HepG2 (cell line): ENCODE results near the gene LGALS1. TPM values are rescaled to one million over a fixed set of nuclear protein-coding genes. Genes with fewer than 3 reads are reported as not detected.

Source experiments
- AGO2 ChIP-seq: fragments of 200-400 bp; formaldehyde crosslinking; optimal IDR thresholded peaks from 2 replicates; pipeline ENCODE3; 2017; ENCODE audit warnings: mild to moderate bottlenecking, low read depth, low read length, moderate library complexity
- ATF3 ChIP-seq: sonication (generic); formaldehyde crosslinking; IDR thresholded peaks from 2 replicates; pipeline ENCODE4 v1.4.0; 2020; ENCODE audit warnings: missing genetic modification reagents
- DPF2 ChIP-seq: sonication (generic); formaldehyde crosslinking; IDR thresholded peaks from 2 replicates; pipeline ENCODE4 v1.4.0; 2020; ENCODE audit warnings: mild to moderate bottlenecking, low read depth, missing genetic modification reagents, borderline replicate concordance
- ELF3 ChIP-seq: IDR thresholded peaks from 2 replicates; pipeline ENCODE4 v1.6.1; 2016; ENCODE audit warnings: missing genetic modification reagents, missing compliant biosample characterization
- FOSL2 ChIP-seq: sonication (generic); formaldehyde crosslinking; IDR thresholded peaks from 2 replicates; pipeline ENCODE4 v1.4.0; 2020; ENCODE audit warnings: missing genetic modification reagents
- FOXK1 ChIP-seq: sonication (generic); formaldehyde crosslinking; IDR thresholded peaks from 2 replicates; pipeline ENCODE4 v1.4.0; 2020; ENCODE audit warnings: low read depth, missing genetic modification reagents, borderline replicate concordance
- HMG20B ChIP-seq: conservative IDR thresholded peaks from 2 replicates; pipeline ENCODE4 v1.6.1; 2016; ENCODE audit warnings: missing genetic modification reagents, missing compliant biosample characterization
- KMT2A ChIP-seq: sonication (generic); formaldehyde crosslinking; IDR thresholded peaks from 2 replicates; pipeline ENCODE4 v1.4.0; 2020; ENCODE audit warnings: missing genetic modification reagents
- MAZ ChIP-seq, 2 experiments: sonication (generic) in 1 of 2; formaldehyde crosslinking in 1 of 2; IDR thresholded peaks; 2 replicates each; pipeline versions ENCODE4 v1.5.0 to v1.6.1; 2012 to 2020; ENCODE audit warnings: low read depth in 2 of 2, mild to moderate bottlenecking in 2 of 2, borderline replicate concordance in 1 of 2, improper control_type of control experiment in 1 of 2, low read length in 1 of 2, missing genetic modification reagents in 1 of 2, moderate library complexity in 1 of 2
- MLX ChIP-seq: IDR thresholded peaks from 2 replicates; pipeline ENCODE4 v1.6.1; 2016
- NONO ChIP-seq, 2 experiments: fragments of 450-650 bp in 1 of 2; sonication (generic) in 1 of 2; formaldehyde crosslinking in 1 of 2; IDR thresholded peaks in 1 of 2; conservative IDR thresholded peaks in 1 of 2; 2 replicates each; pipeline versions ENCODE4 v1.6.1 to v1.8.0; 2017 to 2022; ENCODE audit warnings: mild to moderate bottlenecking in 1 of 2, missing genetic modification reagents in 1 of 2, moderate library complexity in 1 of 2
- RFXAP ChIP-seq: sonication (generic); formaldehyde crosslinking; IDR thresholded peaks from 2 replicates; pipeline ENCODE4 v1.4.0; 2020; ENCODE audit warnings: missing genetic modification reagents, borderline replicate concordance
- SALL1 ChIP-seq: sonication (generic); formaldehyde crosslinking; IDR thresholded peaks from 2 replicates; pipeline ENCODE4 v1.8.0; 2022; ENCODE audit warnings: mild to moderate bottlenecking, missing genetic modification reagents
- U2AF2 ChIP-seq: fragments of 200-400 bp; formaldehyde crosslinking; IDR thresholded peaks from 2 replicates; pipeline ENCODE4 v1.6.1; 2017; ENCODE audit warnings: low read depth, mild to moderate bottlenecking, low read length
- XRCC5 ChIP-seq: fragments of 200-400 bp; formaldehyde crosslinking; optimal IDR thresholded peaks from 2 replicates; pipeline ENCODE3; 2017; ENCODE audit warnings: mild to moderate bottlenecking, low read length
- ZBTB20 ChIP-seq: sonication (generic); formaldehyde crosslinking; IDR thresholded peaks from 2 replicates; pipeline ENCODE4 v1.8.1; 2023; ENCODE audit warnings: missing genetic modification reagents, low read depth, mild to moderate bottlenecking, borderline replicate concordance
- ZBTB42 ChIP-seq: sonication (generic); formaldehyde crosslinking; IDR thresholded peaks from 2 replicates; pipeline ENCODE4 v1.5.0; 2020; ENCODE audit warnings: mild to moderate bottlenecking, missing genetic modification reagents
- ZNF230 ChIP-seq: sonication (generic); formaldehyde crosslinking; IDR thresholded peaks from 2 replicates; pipeline ENCODE4 v1.4.0; 2020; ENCODE audit warnings: mild to moderate bottlenecking, missing genetic modification reagents
- ZNF260 ChIP-seq: sonication (generic); formaldehyde crosslinking; IDR thresholded peaks from 2 replicates; pipeline ENCODE4 v1.4.0; 2020; ENCODE audit warnings: missing genetic modification reagents, low read depth, mild to moderate bottlenecking, borderline replicate concordance
- ZNF44 ChIP-seq: sonication (generic); formaldehyde crosslinking; IDR thresholded peaks from 2 replicates; pipeline ENCODE4 v1.5.1; 2020; ENCODE audit warnings: mild to moderate bottlenecking, missing genetic modification reagents
- ZNF605 ChIP-seq: sonication (generic); formaldehyde crosslinking; IDR thresholded peaks from 2 replicates; pipeline ENCODE4 v1.8.0; 2022; ENCODE audit warnings: mild to moderate bottlenecking, missing genetic modification reagents
- polyA plus RNA-seq, 8 experiments: library from polyadenylated mRNA; depleted of rRNA in 3 of 8; stranded (reverse) in 7 of 8; unstranded in 1 of 8; fragments of >200 nt; fragmentation: Illumina TruSeq in 4 of 8; extraction: Trizol in 4 of 8; gene quantifications; 2 replicates each; pipeline versions ENCODE4 v1.2.1 to v1.2.3, GENCODE V29; 2011 to 2016; ENCODE audit warnings: low read depth in 4 of 8, missing spikeins in 1 of 8, mixed read lengths in 1 of 8; ENCODE audit not compliant: insufficient read depth in 1 of 8
- total RNA-seq, 5 experiments: library from RNA; depleted of rRNA; stranded (reverse); fragments of >200 nt; fragmentation: Illumina TruSeq; extraction: Trizol; gene quantifications; 2 replicates each; pipeline ENCODE4 v1.2.3, GENCODE V29; 2016; ENCODE audit warnings: low read depth in 1 of 5
- TF ChIP-seq, protein P1 (sequence below): sonication (generic); formaldehyde crosslinking; IDR thresholded peaks from 2 replicates; pipeline ENCODE4 v1.4.0; 2020; ENCODE audit warnings: missing genetic modification reagents
- TF ChIP-seq, protein P2 (sequence below): sonication (generic); formaldehyde crosslinking; IDR thresholded peaks from 2 replicates; pipeline ENCODE4 v1.8.0; 2022; ENCODE audit warnings: missing genetic modification reagents, mild to moderate bottlenecking, moderate library complexity, borderline replicate concordance

Gene LGALS1
- total and polyA plus RNA-seq, 2 of the 13 experiments (the other 11 are each of a cell fraction or from before 2014, with no cell fraction given), result 103 to 858 TPM

- TF ChIP-seq, protein P1, sequence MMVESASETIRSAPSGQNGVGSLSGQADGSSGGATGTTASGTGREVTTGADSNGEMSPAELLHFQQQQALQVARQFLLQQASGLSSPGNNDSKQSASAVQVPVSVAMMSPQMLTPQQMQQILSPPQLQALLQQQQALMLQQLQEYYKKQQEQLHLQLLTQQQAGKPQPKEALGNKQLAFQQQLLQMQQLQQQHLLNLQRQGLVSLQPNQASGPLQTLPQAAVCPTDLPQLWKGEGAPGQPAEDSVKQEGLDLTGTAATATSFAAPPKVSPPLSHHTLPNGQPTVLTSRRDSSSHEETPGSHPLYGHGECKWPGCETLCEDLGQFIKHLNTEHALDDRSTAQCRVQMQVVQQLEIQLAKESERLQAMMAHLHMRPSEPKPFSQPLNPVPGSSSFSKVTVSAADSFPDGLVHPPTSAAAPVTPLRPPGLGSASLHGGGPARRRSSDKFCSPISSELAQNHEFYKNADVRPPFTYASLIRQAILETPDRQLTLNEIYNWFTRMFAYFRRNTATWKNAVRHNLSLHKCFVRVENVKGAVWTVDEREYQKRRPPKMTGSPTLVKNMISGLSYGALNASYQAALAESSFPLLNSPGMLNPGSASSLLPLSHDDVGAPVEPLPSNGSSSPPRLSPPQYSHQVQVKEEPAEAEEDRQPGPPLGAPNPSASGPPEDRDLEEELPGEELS (CRISPR knock-in tag), result peak; percentile 63
- no peak for TF ChIP-seq HMG20B (CRISPR knock-in tag)
- peak; percentile 40; the same call in 1 of the 2 replicates for TF ChIP-seq RFXAP (CRISPR knock-in tag)
- peak; percentile 92 for TF ChIP-seq AGO2
- 0 out of 2 replicates have a peak, but pooled peaks have one; percentile 7 for TF ChIP-seq ZNF230 (CRISPR knock-in tag)
- TF ChIP-seq KMT2A, result 0 out of 2 replicates have a peak, but pooled peaks have one; percentile 42
- peak; percentile 56; the same call in 1 of the 2 replicates for TF ChIP-seq FOXK1
- peak; percentile 26; the same call in 1 of the 2 replicates for TF ChIP-seq FOSL2 (CRISPR knock-in tag)
- TF ChIP-seq ZNF605 (CRISPR knock-in tag), result peak; percentile 37; the same call in 1 of the 2 replicates
- TF ChIP-seq XRCC5, result peak; percentile 80
- TF ChIP-seq NONO (IDR thresholded peaks at IDR 0.05), result no peak
- TF ChIP-seq NONO (CRISPR knock-in tag; conservative IDR thresholded peaks at IDR 0.05), result peak; percentile 45
- TF ChIP-seq ZNF44 (CRISPR knock-in tag), result no peak
- 0 out of 2 replicates have a peak, but pooled peaks have one; percentile 37 for TF ChIP-seq U2AF2
- TF ChIP-seq MAZ (IDR thresholded peaks at IDR 0.05; ENCODE audit: borderline replicate concordance, low read depth, low read length), result peak; percentile 48; the same call in 1 of the 2 replicates
- TF ChIP-seq MAZ (CRISPR knock-in tag; IDR thresholded peaks at IDR 0.05; ENCODE audit: low read depth), result peak; percentile 86; the same call in 1 of the 2 replicates
- TF ChIP-seq DPF2 (CRISPR knock-in tag), result peak; percentile 76
- no peak; the same call in 1 of the 2 replicates for TF ChIP-seq ZBTB42 (CRISPR knock-in tag)
- 0 out of 2 replicates have a peak, but pooled peaks have one; percentile 7 for TF ChIP-seq ATF3
- TF ChIP-seq, protein P2, sequence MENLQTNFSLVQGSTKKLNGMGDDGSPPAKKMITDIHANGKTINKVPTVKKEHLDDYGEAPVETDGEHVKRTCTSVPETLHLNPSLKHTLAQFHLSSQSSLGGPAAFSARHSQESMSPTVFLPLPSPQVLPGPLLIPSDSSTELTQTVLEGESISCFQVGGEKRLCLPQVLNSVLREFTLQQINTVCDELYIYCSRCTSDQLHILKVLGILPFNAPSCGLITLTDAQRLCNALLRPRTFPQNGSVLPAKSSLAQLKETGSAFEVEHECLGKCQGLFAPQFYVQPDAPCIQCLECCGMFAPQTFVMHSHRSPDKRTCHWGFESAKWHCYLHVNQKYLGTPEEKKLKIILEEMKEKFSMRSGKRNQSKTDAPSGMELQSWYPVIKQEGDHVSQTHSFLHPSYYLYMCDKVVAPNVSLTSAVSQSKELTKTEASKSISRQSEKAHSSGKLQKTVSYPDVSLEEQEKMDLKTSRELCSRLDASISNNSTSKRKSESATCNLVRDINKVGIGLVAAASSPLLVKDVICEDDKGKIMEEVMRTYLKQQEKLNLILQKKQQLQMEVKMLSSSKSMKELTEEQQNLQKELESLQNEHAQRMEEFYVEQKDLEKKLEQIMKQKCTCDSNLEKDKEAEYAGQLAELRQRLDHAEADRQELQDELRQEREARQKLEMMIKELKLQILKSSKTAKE, result peak; percentile 44; the same call in 1 of the 2 replicates
- TF ChIP-seq ZBTB20 (CRISPR knock-in tag), result 0 out of 2 replicates have a peak, but pooled peaks have one; percentile 45
- no peak for TF ChIP-seq ZNF260 (CRISPR knock-in tag)
- peak; percentile 12; the same call in 1 of the 2 replicates for TF ChIP-seq MLX (CRISPR knock-in tag)
- peak; percentile 78; the same call in 1 of the 2 replicates for TF ChIP-seq SALL1 (CRISPR knock-in tag)
- peak; percentile 76 for TF ChIP-seq ELF3 (CRISPR knock-in tag)
Observed at GRCh38 chr22:37631448-37632173, 43.8 kb upstream of the LGALS1 start (continued).
